Stimulated activated CD8-positive, alpha-beta memory T cell treated with anti-CD3 and anti-CD28 coated beads, Interleukin-15, amount 100 ng/mL, for 48 hours (primary cell): Measurements from ENCODE around the gene LACRT.
A peak's percentile ranks its signal among the peaks of the same experiment; 100 is the strongest.
"Not testable (repeated sequence)": the region's sequence is repeated elsewhere in the genome, so short reads cannot be mapped to it uniquely, and the experiment has no call there.

Source experiments
- DNase-seq, 2 donors: peaks; one replicate each; pipeline ENCODE4 v3.0.0-alpha.2; 2020; ENCODE audit warnings: low read depth in 2 of 2

The LACRT gene

GRCh38 chr12:54639112-54639511 lies 4.4 kb upstream of the LACRT start:
- DNase-seq, result not testable (repeated sequence)

GRCh38 chr12:54631988-54632728 lies 2.5 kb downstream of the LACRT start:
- no peak for DNase-seq

- no peak for DNase-seq
These were observed 3.1 kb downstream of the LACRT start for GRCh38 chr12:54631551-54631950.

GRCh38 chr12:54629925-54630324 lies 4.8 kb downstream of the LACRT start:
- no peak for DNase-seq

- no peak for DNase-seq
These were observed 6.4 kb downstream of the LACRT start for GRCh38 chr12:54628186-54628846.

GRCh38 chr12:54627304-54627703 lies 7.4 kb downstream of the LACRT start:
- no peak for DNase-seq

- no peak for DNase-seq
These were observed 9.1 kb downstream of the LACRT start for GRCh38 chr12:54625598-54625997.

- no peak for DNase-seq
These were observed 10.1 kb downstream of the LACRT start for GRCh38 chr12:54624315-54625279.

- DNase-seq, result no peak
These were observed 12.1 kb downstream of the LACRT start for GRCh38 chr12:54622463-54623183.

- no peak for DNase-seq
These were observed 17.6 kb downstream of the LACRT start for GRCh38 chr12:54616933-54617680.

- no peak for DNase-seq
These were observed 22.4 kb downstream of the LACRT start for GRCh38 chr12:54612225-54612750.

GRCh38 chr12:54611715-54612149 lies 23.0 kb downstream of the LACRT start:
- no peak for DNase-seq

- no peak for DNase-seq
These were observed 25.9 kb downstream of the LACRT start for GRCh38 chr12:54608769-54609168.

GRCh38 chr12:54608156-54608555 lies 26.5 kb downstream of the LACRT start:
- no peak for DNase-seq

GRCh38 chr12:54606556-54606955 lies 28.1 kb downstream of the LACRT start:
- no peak for DNase-seq

GRCh38 chr12:54605138-54605970 lies 29.3 kb downstream of the LACRT start:
- no peak for DNase-seq

- no peak for DNase-seq
These were observed 30.3 kb downstream of the LACRT start for GRCh38 chr12:54604436-54604835.

- no peak for DNase-seq
These were observed 30.8 kb downstream of the LACRT start for GRCh38 chr12:54603872-54604271.

GRCh38 chr12:54603173-54603814 lies 31.4 kb downstream of the LACRT start:
- DNase-seq, result peak; percentile 23 to 35
